K562 (cell line): ENCODE measurements around the gene PIP4K2A. TPM values are rescaled to one million over a fixed set of nuclear protein-coding genes. Genes with fewer than 3 reads are reported as not detected.

Experiments used
- GABPB1 ChIP-seq: sonication (generic); formaldehyde crosslinking; IDR thresholded peaks from 2 replicates; pipeline ENCODE4 v1.8.0; 2022; ENCODE audit warnings: mild to moderate bottlenecking, missing genetic modification reagents
- KDM1A ChIP-seq, 2 experiments: fragments of 450-650 bp; IDR thresholded peaks; 2 replicates each; pipeline ENCODE4 v1.6.1; 2016; ENCODE audit warnings: mild to moderate bottlenecking in 2 of 2
- NFIC ChIP-seq: fragments of 450-650 bp; IDR thresholded peaks from 2 replicates; pipeline ENCODE4 v1.6.1; 2017; ENCODE audit warnings: mild to moderate bottlenecking, inconsistent platforms
- NR4A1 ChIP-seq, 2 experiments: fragments of 250-450 bp in 1 of 2; fragments of 450-650 bp in 1 of 2; sonication (Bioruptor Pico) in 1 of 2; IDR thresholded peaks; 2 replicates each; pipeline versions ENCODE4 v1.4.0 to v1.6.1; 2016 to 2020; ENCODE audit warnings: mild to moderate bottlenecking in 2 of 2, missing compliant biosample characterization in 1 of 2, missing genetic modification characterization in 1 of 2, moderate library complexity in 1 of 2
- SRSF7 ChIP-seq: fragments of 200-400 bp; formaldehyde crosslinking; optimal IDR thresholded peaks from 2 replicates; pipeline ENCODE3; 2017; ENCODE audit warnings: mild to moderate bottlenecking, low read depth, low read length
- TAL1 ChIP-seq: fragments of 450-650 bp; IDR thresholded peaks from 2 replicates; pipeline ENCODE4 v1.6.1; 2016; ENCODE audit warnings: mild to moderate bottlenecking
- TCF7 ChIP-seq: sonication (generic); IDR thresholded peaks from 2 replicates; pipeline ENCODE4 v1.6.1; 2016; ENCODE audit warnings: antibody characterized with exemption, borderline replicate concordance
- polyA plus RNA-seq, 8 experiments: library from polyadenylated mRNA; depleted of rRNA in 4 of 8; stranded (reverse) in 5 of 8; unstranded in 3 of 8; fragments of >200 nt; fragmentation: Nextera tagmentation in 2 of 8; fragmentation: Illumina TruSeq in 1 of 8; extraction: Ambion mirVana in 2 of 8; extraction: Trizol in 1 of 8; gene quantifications; 2 replicates each; pipeline versions ENCODE4 v1.2.1 to v1.2.3, GENCODE V29; 2011 to 2014; ENCODE audit warnings: inconsistent platforms in 1 of 8, missing spikeins in 1 of 8
- total RNA-seq, 7 experiments: library from RNA; depleted of rRNA in 6 of 7; stranded (reverse); fragments of >200 nt in 6 of 7; fragmentation: Illumina TruSeq in 2 of 7; extraction: Trizol in 2 of 7; gene quantifications; 2 replicates each; pipeline versions ENCODE4 v1.2.1 to v1.2.3, GENCODE V29; 2011 to 2021; ENCODE audit warnings: low replicate concordance in 1 of 7
- TF ChIP-seq, protein P1 (sequence below): fragments of 450-650 bp; IDR thresholded peaks from 2 replicates; pipeline ENCODE4 v1.6.1; 2016; ENCODE audit warnings: mild to moderate bottlenecking, moderate library complexity
- TF ChIP-seq, protein P2 (sequence below): fragments of 150-350 bp; conservative IDR thresholded peaks from 2 replicates; pipeline ENCODE4 v1.6.1; 2014; ENCODE audit warnings: low read length

The PIP4K2A gene
- total and polyA plus RNA-seq, 9 of the 15 experiments (the other 6 are each of a cell fraction or from before 2014, with no cell fraction given), result 35.6 to 117 (median 71.9) TPM

DNA sequence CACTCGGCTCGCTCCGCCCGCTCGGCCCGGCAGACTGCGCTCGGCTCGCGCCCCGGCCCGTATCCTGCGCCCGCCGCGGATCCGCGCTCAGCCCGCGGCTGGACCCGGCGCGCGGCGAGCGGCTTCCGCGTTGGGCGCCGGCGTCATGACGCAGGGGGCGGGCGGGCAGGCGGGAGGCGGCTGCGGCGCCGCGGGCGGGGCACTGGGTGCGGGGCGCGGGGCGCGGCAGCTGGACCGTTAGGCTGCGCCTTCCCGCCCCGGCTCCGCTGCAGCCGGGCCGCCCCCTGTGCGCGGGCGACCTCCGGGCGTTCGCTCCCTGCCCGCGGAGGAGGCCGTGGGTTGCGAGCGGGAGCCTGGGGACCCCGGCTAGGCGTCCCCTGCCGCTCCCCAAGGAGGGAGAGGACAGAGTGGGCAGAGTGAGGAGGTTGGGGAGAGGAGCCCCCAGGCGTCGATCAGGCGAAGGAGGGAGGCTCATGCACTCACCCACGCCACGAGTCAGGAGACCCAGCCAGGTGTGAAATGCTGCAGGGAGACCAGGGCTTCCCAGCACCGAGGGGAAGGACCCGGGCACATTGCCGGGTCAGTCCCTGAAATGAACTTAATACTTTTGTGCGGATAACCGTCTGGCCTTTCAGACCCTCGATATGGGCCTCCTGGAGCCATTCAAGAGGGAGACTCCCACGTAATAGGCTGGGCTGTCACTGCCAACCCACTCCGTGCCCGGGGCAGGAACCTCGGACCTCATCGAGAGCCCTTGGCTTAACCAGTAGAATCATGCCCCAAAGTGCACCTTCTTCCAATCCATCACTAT lies at the start of gene PIP4K2A (continued):
- TF ChIP-seq, protein P1, sequence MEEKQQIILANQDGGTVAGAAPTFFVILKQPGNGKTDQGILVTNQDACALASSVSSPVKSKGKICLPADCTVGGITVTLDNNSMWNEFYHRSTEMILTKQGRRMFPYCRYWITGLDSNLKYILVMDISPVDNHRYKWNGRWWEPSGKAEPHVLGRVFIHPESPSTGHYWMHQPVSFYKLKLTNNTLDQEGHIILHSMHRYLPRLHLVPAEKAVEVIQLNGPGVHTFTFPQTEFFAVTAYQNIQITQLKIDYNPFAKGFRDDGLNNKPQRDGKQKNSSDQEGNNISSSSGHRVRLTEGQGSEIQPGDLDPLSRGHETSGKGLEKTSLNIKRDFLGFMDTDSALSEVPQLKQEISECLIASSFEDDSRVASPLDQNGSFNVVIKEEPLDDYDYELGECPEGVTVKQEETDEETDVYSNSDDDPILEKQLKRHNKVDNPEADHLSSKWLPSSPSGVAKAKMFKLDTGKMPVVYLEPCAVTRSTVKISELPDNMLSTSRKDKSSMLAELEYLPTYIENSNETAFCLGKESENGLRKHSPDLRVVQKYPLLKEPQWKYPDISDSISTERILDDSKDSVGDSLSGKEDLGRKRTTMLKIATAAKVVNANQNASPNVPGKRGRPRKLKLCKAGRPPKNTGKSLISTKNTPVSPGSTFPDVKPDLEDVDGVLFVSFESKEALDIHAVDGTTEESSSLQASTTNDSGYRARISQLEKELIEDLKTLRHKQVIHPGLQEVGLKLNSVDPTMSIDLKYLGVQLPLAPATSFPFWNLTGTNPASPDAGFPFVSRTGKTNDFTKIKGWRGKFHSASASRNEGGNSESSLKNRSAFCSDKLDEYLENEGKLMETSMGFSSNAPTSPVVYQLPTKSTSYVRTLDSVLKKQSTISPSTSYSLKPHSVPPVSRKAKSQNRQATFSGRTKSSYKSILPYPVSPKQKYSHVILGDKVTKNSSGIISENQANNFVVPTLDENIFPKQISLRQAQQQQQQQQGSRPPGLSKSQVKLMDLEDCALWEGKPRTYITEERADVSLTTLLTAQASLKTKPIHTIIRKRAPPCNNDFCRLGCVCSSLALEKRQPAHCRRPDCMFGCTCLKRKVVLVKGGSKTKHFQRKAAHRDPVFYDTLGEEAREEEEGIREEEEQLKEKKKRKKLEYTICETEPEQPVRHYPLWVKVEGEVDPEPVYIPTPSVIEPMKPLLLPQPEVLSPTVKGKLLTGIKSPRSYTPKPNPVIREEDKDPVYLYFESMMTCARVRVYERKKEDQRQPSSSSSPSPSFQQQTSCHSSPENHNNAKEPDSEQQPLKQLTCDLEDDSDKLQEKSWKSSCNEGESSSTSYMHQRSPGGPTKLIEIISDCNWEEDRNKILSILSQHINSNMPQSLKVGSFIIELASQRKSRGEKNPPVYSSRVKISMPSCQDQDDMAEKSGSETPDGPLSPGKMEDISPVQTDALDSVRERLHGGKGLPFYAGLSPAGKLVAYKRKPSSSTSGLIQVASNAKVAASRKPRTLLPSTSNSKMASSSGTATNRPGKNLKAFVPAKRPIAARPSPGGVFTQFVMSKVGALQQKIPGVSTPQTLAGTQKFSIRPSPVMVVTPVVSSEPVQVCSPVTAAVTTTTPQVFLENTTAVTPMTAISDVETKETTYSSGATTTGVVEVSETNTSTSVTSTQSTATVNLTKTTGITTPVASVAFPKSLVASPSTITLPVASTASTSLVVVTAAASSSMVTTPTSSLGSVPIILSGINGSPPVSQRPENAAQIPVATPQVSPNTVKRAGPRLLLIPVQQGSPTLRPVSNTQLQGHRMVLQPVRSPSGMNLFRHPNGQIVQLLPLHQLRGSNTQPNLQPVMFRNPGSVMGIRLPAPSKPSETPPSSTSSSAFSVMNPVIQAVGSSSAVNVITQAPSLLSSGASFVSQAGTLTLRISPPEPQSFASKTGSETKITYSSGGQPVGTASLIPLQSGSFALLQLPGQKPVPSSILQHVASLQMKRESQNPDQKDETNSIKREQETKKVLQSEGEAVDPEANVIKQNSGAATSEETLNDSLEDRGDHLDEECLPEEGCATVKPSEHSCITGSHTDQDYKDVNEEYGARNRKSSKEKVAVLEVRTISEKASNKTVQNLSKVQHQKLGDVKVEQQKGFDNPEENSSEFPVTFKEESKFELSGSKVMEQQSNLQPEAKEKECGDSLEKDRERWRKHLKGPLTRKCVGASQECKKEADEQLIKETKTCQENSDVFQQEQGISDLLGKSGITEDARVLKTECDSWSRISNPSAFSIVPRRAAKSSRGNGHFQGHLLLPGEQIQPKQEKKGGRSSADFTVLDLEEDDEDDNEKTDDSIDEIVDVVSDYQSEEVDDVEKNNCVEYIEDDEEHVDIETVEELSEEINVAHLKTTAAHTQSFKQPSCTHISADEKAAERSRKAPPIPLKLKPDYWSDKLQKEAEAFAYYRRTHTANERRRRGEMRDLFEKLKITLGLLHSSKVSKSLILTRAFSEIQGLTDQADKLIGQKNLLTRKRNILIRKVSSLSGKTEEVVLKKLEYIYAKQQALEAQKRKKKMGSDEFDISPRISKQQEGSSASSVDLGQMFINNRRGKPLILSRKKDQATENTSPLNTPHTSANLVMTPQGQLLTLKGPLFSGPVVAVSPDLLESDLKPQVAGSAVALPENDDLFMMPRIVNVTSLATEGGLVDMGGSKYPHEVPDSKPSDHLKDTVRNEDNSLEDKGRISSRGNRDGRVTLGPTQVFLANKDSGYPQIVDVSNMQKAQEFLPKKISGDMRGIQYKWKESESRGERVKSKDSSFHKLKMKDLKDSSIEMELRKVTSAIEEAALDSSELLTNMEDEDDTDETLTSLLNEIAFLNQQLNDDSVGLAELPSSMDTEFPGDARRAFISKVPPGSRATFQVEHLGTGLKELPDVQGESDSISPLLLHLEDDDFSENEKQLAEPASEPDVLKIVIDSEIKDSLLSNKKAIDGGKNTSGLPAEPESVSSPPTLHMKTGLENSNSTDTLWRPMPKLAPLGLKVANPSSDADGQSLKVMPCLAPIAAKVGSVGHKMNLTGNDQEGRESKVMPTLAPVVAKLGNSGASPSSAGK, result peak; percentile 99
- TF ChIP-seq KDM1A (IDR thresholded peaks at IDR 0.05) (no peak), GABPB1 (CRISPR knock-in tag) (peak; percentile 52; the same call in 1 of the 2 replicates), NR4A1 (CRISPR knock-in tag; IDR thresholded peaks at IDR 0.05) (0 out of 2 replicates have a peak, but pooled peaks have one; percentile 68), NR4A1 (tag; IDR thresholded peaks at IDR 0.05) (no peak), TCF7 (no peak), TAL1 (no peak), SRSF7 (no peak), NFIC (no peak)
- TF ChIP-seq, protein P2, sequence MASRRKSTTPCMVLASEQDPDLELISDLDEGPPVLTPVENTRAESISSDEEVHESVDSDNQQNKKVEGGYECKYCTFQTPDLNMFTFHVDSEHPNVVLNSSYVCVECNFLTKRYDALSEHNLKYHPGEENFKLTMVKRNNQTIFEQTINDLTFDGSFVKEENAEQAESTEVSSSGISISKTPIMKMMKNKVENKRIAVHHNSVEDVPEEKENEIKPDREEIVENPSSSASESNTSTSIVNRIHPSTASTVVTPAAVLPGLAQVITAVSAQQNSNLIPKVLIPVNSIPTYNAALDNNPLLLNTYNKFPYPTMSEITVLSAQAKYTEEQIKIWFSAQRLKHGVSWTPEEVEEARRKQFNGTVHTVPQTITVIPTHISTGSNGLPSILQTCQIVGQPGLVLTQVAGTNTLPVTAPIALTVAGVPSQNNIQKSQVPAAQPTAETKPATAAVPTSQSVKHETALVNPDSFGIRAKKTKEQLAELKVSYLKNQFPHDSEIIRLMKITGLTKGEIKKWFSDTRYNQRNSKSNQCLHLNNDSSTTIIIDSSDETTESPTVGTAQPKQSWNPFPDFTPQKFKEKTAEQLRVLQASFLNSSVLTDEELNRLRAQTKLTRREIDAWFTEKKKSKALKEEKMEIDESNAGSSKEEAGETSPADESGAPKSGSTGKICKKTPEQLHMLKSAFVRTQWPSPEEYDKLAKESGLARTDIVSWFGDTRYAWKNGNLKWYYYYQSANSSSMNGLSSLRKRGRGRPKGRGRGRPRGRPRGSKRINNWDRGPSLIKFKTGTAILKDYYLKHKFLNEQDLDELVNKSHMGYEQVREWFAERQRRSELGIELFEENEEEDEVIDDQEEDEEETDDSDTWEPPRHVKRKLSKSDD, result no peak
